Stimulated activated CD8-positive, alpha-beta memory T cell treated with anti-CD3 and anti-CD28 coated beads, Interleukin-15, amount 100 ng/mL, for 48 hours (primary cell): Measurements from ENCODE around the gene DRC1.

ENCODE experiments used
- DNase-seq, 2 donors: peaks; one replicate each; pipeline ENCODE4 v3.0.0-alpha.2; 2020; ENCODE audit warnings: low read depth in 2 of 2

The DRC1 gene

DNA sequence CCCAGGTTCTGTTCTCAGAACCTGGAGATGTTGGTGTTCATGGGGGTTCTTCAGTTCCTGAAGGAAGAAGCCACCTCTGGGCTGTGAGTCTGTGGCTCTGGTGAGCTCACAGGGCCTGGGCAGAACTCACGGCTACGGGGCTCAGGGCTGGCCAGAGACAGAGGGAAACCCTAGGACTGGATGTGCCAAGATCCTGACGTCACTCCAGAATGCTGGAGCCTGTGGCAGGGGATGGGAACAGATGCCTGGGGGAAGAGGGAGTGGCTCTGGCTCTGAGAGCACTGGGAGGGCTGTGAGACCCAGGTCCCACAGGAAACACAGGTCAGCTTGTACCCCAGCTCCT lies 76.2 kb downstream of the DRC1 start, which contains the start of gene OTOF:
Gene OTOF, minus strand, starts transcription at position 214 of the 343 bp plus-strand sequence.
- no peak for DNase-seq

- no peak for DNase-seq
Observed at GRCh38 chr2:26478366-26478765, 76.6 kb downstream of the DRC1 start.

- no peak for DNase-seq
Observed at GRCh38 chr2:26479131-26479788, 77.5 kb downstream of the DRC1 start.

DNA sequence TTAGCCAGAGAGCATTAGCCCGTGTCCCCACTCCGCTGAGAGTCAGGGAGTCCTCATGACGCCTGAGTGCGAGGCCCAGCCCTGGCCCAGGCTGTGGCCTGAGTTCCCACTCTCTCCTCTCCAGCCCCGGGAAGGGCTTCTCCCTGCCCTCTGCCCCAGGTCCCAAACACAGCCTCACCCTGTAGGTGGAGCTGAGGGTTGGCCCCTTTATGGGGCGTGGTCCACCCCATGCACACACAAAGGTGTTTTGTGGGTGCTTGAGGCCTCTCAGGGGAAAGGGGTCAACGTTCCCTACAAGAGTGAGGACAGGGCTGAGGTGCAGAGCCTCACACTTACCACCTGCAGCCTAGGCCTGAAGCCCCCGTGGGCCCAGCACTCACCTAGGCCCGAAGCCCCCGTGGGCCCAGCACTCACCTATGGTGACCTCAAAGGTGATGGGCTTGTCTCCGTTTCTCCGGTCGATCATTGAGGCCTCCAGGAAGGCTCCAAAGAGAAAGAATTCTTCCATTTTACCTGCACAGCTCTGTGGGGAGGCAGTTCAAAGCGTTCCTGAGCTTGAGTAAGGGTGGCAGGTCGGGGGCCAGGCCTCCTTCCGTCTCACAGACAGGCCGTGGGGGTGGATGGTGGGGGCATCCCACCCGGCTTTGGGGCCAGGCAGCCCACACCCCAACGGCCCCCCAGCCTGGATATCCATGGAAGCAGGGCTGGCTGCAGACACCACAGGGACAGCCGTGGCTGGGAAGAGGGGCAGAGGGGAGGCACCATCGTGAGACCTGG lies 78.3 kb downstream of the DRC1 start:
- no peak for DNase-seq

GRCh38 chr2:26480566-26481423 lies 79.1 kb downstream of the DRC1 start:
- no peak for DNase-seq

GRCh38 chr2:26481706-26482105 lies 80.0 kb downstream of the DRC1 start:
- no peak for DNase-seq

- DNase-seq = no peak
Observed at GRCh38 chr2:26482211-26483026, 80.7 kb downstream of the DRC1 start.

GRCh38 chr2:26483027-26483326 lies 81.3 kb downstream of the DRC1 start:
- no peak for DNase-seq

DNA sequence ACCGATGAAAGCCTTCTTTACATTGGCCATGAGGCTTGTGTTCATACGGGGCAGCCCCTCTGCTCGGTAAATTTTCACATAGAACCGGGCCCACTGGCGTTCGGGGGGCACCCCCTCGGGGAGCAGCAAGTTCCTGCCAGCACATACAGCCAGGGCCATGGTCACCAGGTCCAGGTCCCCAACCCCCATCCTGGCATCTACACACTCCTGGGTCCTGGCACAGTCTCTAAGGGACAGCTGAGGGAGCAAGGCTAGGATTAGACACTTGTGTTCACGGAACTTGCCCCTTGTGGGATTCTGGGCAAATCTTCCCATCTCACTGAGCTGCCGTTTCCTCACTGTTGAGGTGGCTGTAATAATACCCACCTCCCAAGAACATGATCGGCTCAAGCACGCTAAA lies 81.8 kb downstream of the DRC1 start:
- DNase-seq = no peak

- DNase-seq = no peak
Observed at GRCh38 chr2:26483957-26484565, 82.3 kb downstream of the DRC1 start.

DNA sequence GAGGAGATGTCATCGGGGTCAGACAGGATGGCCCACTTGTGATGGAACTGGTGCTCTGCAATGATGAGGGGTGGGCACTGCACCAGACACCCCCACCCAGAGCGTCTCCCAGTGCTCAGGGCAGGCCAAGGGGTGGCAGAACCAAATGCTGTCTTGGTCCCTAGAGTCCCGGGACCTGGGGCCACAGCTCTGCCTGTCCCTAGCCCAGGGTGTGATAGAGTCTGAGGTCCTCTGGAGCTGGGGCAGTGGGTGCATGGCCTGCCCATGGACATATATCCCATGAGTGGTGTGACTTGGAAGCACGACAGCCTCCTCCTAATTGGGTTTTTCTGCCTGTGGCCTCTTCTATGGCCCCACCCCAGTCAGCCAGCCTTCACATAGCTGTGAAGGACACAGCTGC lies 82.9 kb downstream of the DRC1 start:
- DNase-seq = no peak

GRCh38 chr2:26485099-26485498 lies 83.4 kb downstream of the DRC1 start:
- no peak for DNase-seq

DNA sequence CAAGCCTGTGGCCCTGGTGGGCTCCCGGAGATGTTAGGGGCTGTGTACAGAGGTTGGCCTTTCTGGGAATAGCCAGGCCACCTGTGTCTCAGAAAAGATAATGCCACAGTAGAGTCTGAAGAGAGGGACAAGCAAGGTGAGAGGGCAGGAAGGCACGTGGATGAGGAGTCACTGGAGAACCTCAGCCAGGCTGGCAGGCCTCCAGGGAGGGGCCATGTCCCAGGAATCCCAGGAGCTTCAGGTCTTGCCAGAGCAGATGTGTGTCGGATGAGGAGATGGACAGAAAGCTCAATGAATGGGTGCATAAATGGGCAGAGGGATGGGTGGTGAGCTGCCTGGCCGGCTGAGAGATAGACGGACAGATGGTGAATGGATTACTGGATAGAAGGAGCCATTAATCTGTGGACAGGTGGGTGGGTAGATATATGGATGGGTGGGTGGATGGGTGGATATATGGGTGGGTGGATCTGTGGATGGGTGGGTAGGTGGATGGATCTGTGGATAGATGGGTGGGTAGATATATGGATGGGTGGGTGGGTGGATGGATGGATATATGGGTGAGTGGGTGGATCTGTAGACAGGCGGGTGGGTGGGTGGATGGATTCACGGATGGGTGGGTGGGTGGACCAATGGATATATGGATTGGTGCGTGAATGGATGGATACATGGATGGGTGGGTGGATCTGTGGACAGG lies 84.2 kb downstream of the DRC1 start:
- DNase-seq = no peak

DNA sequence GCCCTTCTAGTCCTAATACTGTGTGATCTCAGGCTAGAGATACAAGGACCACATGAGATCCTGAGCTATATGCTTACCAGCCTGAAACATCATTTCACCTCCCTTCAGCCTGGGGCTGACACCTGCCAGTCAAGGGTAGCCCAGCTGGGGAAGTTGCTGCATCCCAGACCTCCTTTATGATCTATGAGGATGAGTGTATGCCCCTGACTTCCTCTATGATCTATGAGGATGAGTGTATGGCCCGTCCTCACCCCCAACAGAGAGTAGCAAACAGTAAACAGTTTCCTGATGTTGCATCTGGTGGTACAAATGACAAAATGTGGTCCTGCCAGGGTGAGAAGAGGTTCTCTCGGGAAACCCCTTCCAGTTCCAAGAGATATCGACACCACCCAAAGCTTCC lies 85.1 kb downstream of the DRC1 start:
- DNase-seq = no peak

- DNase-seq = no peak
Observed at GRCh38 chr2:26487192-26487591, 85.5 kb downstream of the DRC1 start.

DNA sequence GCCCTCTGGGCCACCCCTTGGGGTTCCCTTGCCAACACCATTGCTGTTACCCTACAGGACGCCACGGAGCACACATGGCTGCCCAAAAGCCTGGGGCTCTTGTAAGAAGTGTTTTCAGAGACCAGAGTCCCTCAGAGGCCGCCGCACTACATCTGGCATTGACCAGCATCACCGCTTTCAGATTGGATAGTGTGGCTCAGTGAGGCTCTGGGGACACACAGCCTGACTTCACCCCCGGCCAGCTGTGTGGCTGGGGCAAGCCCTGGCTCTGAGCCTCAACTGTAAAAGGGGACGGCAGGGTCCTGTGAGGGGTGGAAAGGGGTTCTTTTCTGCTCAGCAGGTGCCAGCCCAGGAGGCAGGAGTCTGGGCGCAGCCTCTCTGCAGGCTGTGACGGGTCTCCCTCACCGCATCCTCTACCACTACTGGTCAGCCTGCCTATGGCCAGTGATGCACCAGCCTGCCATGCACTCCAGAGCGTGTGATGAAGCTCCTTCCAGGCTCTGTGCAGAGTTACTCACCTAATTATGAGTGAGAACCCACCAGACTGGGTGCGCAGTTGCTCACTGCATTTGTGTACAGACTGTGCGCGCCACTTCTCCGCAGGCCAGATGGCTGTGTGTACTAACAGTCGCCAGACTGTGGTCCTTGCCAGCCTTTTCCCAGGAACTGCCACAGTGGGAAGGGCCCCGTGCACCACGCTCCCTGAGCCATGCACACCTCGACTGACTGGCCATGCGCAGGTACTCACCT lies 86.9 kb downstream of the DRC1 start:
- DNase-seq = no peak

DNA sequence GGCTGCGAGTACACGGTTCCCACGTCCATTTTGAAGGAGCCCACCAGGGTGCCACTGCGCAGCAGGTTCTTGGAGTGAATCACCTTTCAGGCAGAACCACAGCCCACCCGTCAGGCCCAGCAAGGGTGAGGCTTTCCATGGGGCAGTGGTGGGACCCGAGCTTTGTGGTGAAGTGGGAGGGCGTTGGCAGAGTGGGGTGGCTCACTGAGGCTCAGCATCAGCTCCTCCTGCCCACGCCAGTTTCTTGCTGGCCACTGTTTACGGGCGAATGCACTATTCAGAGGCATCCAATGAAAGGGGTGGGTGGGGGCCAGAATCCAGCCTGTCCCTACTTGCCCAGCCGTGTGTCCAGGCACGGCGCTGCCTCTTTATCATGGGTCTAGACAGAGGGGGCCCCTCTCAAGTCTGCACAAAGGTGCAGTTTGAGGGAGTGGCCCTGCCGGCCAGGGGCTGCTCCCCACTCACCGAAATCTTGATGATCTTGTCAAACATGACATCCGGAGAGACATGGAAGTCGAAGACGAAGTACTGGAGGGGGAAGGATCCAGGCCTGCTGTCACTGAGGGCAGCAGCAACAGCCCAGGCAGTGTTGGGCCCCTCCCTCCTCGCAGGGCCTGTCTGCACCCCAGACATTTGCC lies 87.6 kb downstream of the DRC1 start:
- DNase-seq = no peak

GRCh38 chr2:26491563-26492167 lies 89.9 kb downstream of the DRC1 start:
- DNase-seq = no peak
